ENCODE measurements around the gene SLC7A7. TPM values are rescaled to one million over a fixed set of nuclear protein-coding genes. Genes with fewer than 3 reads are reported as not detected.
"Not testable (repeated sequence)": the region's sequence is repeated elsewhere in the genome, so short reads cannot be mapped to it uniquely, and the experiment has no call there.

The SLC7A7 gene
- total RNA-seq, 8 experiments from 2014 or later, result 0.41 to 3.3 (median 1.4) TPM

GRCh38 chr14:22829076-22829660 is 13.9 kb upstream of the SLC7A7 start:
- WGBS, 10 experiments, result 0 to 100% (median 75%) methylated on average over 1 to 10 of the region's 12 CpGs; no CpG with 5 or more reads in 1 of the 10 experiments
- not testable (repeated sequence) for ATAC-seq (replicated peaks in 6 of 8); H3K4me1 ChIP-seq (replicated peaks in 1 of 2)
- H3K27ac ChIP-seq, result peak overlapping the region; percentile 50 to 75
- H3K4me3 ChIP-seq, result peak overlapping the region; percentile 64 to 98 (median 93)
- in situ Hi-C loops (cut with MboI; ENCODE audit: low pct_unique_long_range_greater_than_20kb in 2 of 9, low sequenced_read_pairs in 9 of 9, unreplicated experiment in 9 of 9), result loop anchor here in 2 of 9 experiments (25.0 kb wide), 2 partner anchors 267 to 442 kb away; no protein-coding TSS in a partner anchor

- WGBS, 10 experiments, result 29 to 100% (median 74%) methylated on average over 1 to 8 of the region's 8 CpGs; no CpG with 5 or more reads in 1 of the 10 experiments
- Histone ChIP-seq H3K4me1 (replicated peaks in 1 of 2) (peaks cover 9 to 12% of the 10 kb centered on the region in 2 donors), H3K27ac (no peak overlapping the region), H3K4me3 (no peak overlapping the region)
- peak in 2 of 8 experiments; percentile 15 to 18 for ATAC-seq (replicated peaks in 6 of 8)
- in situ Hi-C loops (cut with MboI; ENCODE audit: low pct_unique_long_range_greater_than_20kb in 2 of 9, low sequenced_read_pairs in 9 of 9, unreplicated experiment in 9 of 9), result loop anchor here in 2 of 9 experiments (25.0 kb wide), 2 partner anchors 263 to 438 kb away; no protein-coding TSS in a partner anchor
These were observed 9.6 kb upstream of the SLC7A7 start for GRCh38 chr14:22824711-22825359.

GRCh38 chr14:22822571-22823098 is 7.4 kb upstream of the SLC7A7 start:
- WGBS, 10 experiments, result 0 to 40% (median 3%) methylated on average over 1 to 8 of the region's 34 CpGs; no CpG with 5 or more reads in 5 of the 10 experiments
- Histone ChIP-seq H3K4me3 (peak overlapping the region in 3 of 5 donors; percentile 1 to 20 (median 15)), H3K4me1 (replicated peaks in 1 of 2) (peaks cover 6 to 12% of the 10 kb centered on the region in 2 donors), H3K27ac (no peak overlapping the region)
- ATAC-seq (replicated peaks in 6 of 8), result peak; percentile 72 to 94 (median 82)
- in situ Hi-C loops (cut with MboI; ENCODE audit: low pct_unique_long_range_greater_than_20kb in 2 of 9, low sequenced_read_pairs in 9 of 9, unreplicated experiment in 9 of 9), result no loop called here

GRCh38 chr14:22822016-22822570 is 6.9 kb upstream of the SLC7A7 start:
- ATAC-seq (replicated peaks in 6 of 8), result no peak
- Histone ChIP-seq H3K4me1 (replicated peaks in 1 of 2) (peaks cover 6 to 12% of the 10 kb centered on the region in 2 donors), H3K4me3 (no peak overlapping the region), H3K27ac (no peak overlapping the region)
- in situ Hi-C loops (cut with MboI; ENCODE audit: low pct_unique_long_range_greater_than_20kb in 2 of 9, low sequenced_read_pairs in 9 of 9, unreplicated experiment in 9 of 9), result no loop called here
- WGBS, 10 experiments, result 65 to 83% (median 76%) methylated on average over 2 to 9 of the region's 32 CpGs; no CpG with 5 or more reads in 7 of the 10 experiments

GRCh38 chr14:22821193-22822015 is 6.2 kb upstream of the SLC7A7 start:
- H3K27ac ChIP-seq, result no peak overlapping the region
- no peak overlapping the region for H3K4me3 ChIP-seq
- peaks cover 6 to 12% of the 10 kb centered on the region in 2 donors for H3K4me1 ChIP-seq (replicated peaks in 1 of 2)
- peak in 5 of 8 experiments; percentile 17 to 58 (median 39) for ATAC-seq (replicated peaks in 6 of 8)
- 40 to 95% (median 71%) methylated on average over 1 to 22 of the region's 24 CpGs for WGBS, 10 experiments
- in situ Hi-C loops (cut with MboI; ENCODE audit: low pct_unique_long_range_greater_than_20kb in 2 of 9, low sequenced_read_pairs in 9 of 9, unreplicated experiment in 9 of 9), result no loop called here

GRCh38 chr14:22820731-22821130 is 5.5 kb upstream of the SLC7A7 start:
- WGBS, 10 experiments, result 20 to 100% (median 100%) methylated on average over 1 of the region's 1 CpG; no CpG with 5 or more reads in 5 of the 10 experiments
- no peak for ATAC-seq (replicated peaks in 6 of 8)
- no peak overlapping the region for H3K27ac ChIP-seq
- peaks cover 6 to 12% of the 10 kb centered on the region in 2 donors for H3K4me1 ChIP-seq (replicated peaks in 1 of 2)
- H3K4me3 ChIP-seq, result no peak overlapping the region
- in situ Hi-C loops (cut with MboI; ENCODE audit: low pct_unique_long_range_greater_than_20kb in 2 of 9, low sequenced_read_pairs in 9 of 9, unreplicated experiment in 9 of 9), result no loop called here

GRCh38 chr14:22819151-22819988 is 4.1 kb upstream of the SLC7A7 start:
- Histone ChIP-seq H3K4me3 (no peak overlapping the region), H3K27ac (no peak overlapping the region), H3K4me1 (replicated peaks in 1 of 2) (peaks cover 6 to 12% of the 10 kb centered on the region in 2 donors)
- peak in 4 of 8 experiments; percentile 7 to 60 (median 10) for ATAC-seq (replicated peaks in 6 of 8)
- in situ Hi-C loops (cut with MboI; ENCODE audit: low pct_unique_long_range_greater_than_20kb in 2 of 9, low sequenced_read_pairs in 9 of 9, unreplicated experiment in 9 of 9), result no loop called here
- WGBS, 10 experiments, result 10 to 71% (median 47%) methylated on average over 1 to 6 of the region's 10 CpGs; no CpG with 5 or more reads in 4 of the 10 experiments

GRCh38 chr14:22814373-22814772 is 862 bp downstream of the SLC7A7 start:
- WGBS, 10 experiments, result 77 to 100% (median 90%) methylated on average over 1 to 4 of the region's 7 CpGs; no CpG with 5 or more reads in 5 of the 10 experiments
- Histone ChIP-seq H3K4me3 (no peak overlapping the region), H3K4me1 (replicated peaks in 1 of 2) (no peaks in the 10 kb centered on the region), H3K27ac (no peak overlapping the region)
- no peak for ATAC-seq (replicated peaks in 6 of 8)
- in situ Hi-C loops (cut with MboI; ENCODE audit: low pct_unique_long_range_greater_than_20kb in 2 of 9, low sequenced_read_pairs in 9 of 9, unreplicated experiment in 9 of 9), result no loop called here

- in situ Hi-C loops (cut with MboI; ENCODE audit: low pct_unique_long_range_greater_than_20kb in 2 of 9, low sequenced_read_pairs in 9 of 9, unreplicated experiment in 9 of 9), result no loop called here
- Histone ChIP-seq H3K4me1 (replicated peaks in 1 of 2) (no peaks in the 10 kb centered on the region), H3K27ac (no peak overlapping the region), H3K4me3 (no peak overlapping the region)
- WGBS, 10 experiments, result 27 to 100% (median 58%) methylated on average over 1 to 6 of the region's 9 CpGs; no CpG with 5 or more reads in 3 of the 10 experiments
- ATAC-seq (replicated peaks in 6 of 8), result no peak
These were observed 2.1 kb downstream of the SLC7A7 start for GRCh38 chr14:22813145-22813544.

- no peak overlapping the region for H3K4me3 ChIP-seq
- no peak for ATAC-seq (replicated peaks in 6 of 8)
- no peaks in the 10 kb centered on the region for H3K4me1 ChIP-seq (replicated peaks in 1 of 2)
- no peak overlapping the region for H3K27ac ChIP-seq
- in situ Hi-C loops (cut with MboI; ENCODE audit: low pct_unique_long_range_greater_than_20kb in 2 of 9, low sequenced_read_pairs in 9 of 9, unreplicated experiment in 9 of 9), result no loop called here
- WGBS, 10 experiments, result 80 to 100% (median 81%) methylated on average over 1 to 4 of the region's 4 CpGs; no CpG with 5 or more reads in 7 of the 10 experiments
These were observed 2.5 kb downstream of the SLC7A7 start for GRCh38 chr14:22812744-22813143.

GRCh38 chr14:22811722-22812121 is 3.5 kb downstream of the SLC7A7 start:
- Histone ChIP-seq H3K4me1 (replicated peaks in 1 of 2) (no peaks in the 10 kb centered on the region), H3K27ac (no peak overlapping the region), H3K4me3 (no peak overlapping the region)
- no peak for ATAC-seq (replicated peaks in 6 of 8)
- WGBS, 10 experiments, result 0 to 82% (median 43%) methylated on average over 1 to 2 of the region's 2 CpGs; no CpG with 5 or more reads in 1 of the 10 experiments
- in situ Hi-C loops (cut with MboI; ENCODE audit: low pct_unique_long_range_greater_than_20kb in 2 of 9, low sequenced_read_pairs in 9 of 9, unreplicated experiment in 9 of 9), result no loop called here
